Measurements from ENCODE around the gene TMEM63C. TPM values are rescaled to one million over a fixed set of nuclear protein-coding genes. Genes with fewer than 3 reads are reported as not detected.

TMEM63C gene
- total RNA-seq, 1 donor from 2014 or later, result 6.6 TPM

GRCh38 chr14:77296155-77296554, 114.6 kb downstream of the TMEM63C start:
- Mint-ChIP-seq H3K4me3 (ENCODE audit: unreplicated experiment) (no peak overlapping the region), H3K36me3 (ENCODE audit: low read depth, unreplicated experiment) (peaks cover 17% of the 10 kb centered on the region), H3K27me3 (ENCODE audit: unreplicated experiment) (peaks cover 9% of the 10 kb centered on the region), H3K27ac (ENCODE audit: unreplicated experiment) (no peak overlapping the region), H3K9me3 (ENCODE audit: unreplicated experiment) (no peaks in the 10 kb centered on the region), H3K4me1 (ENCODE audit: unreplicated experiment) (peaks cover 3% of the 10 kb centered on the region)
- no peak for DNase-seq (ENCODE audit: low spot score)
- no peak for TF ChIP-seq CTCF (IDR thresholded peaks at IDR 0.05; ENCODE audit: unreplicated experiment)

GRCh38 chr14:77296906-77297305, 115.3 kb downstream of the TMEM63C start:
- TF ChIP-seq CTCF (IDR thresholded peaks at IDR 0.05; ENCODE audit: unreplicated experiment), result no peak
- H3K4me3 Mint-ChIP-seq (ENCODE audit: unreplicated experiment), result peak overlapping the region; percentile 19
- H3K36me3 Mint-ChIP-seq (ENCODE audit: low read depth, unreplicated experiment), result peaks cover 17% of the 10 kb centered on the region
- no peak for DNase-seq (ENCODE audit: low spot score)
- H3K4me1 Mint-ChIP-seq (ENCODE audit: unreplicated experiment), result peaks cover 3% of the 10 kb centered on the region
- peaks cover 9% of the 10 kb centered on the region for H3K27me3 Mint-ChIP-seq (ENCODE audit: unreplicated experiment)
- no peaks in the 10 kb centered on the region for H3K9me3 Mint-ChIP-seq (ENCODE audit: unreplicated experiment)
- no peak overlapping the region for H3K27ac Mint-ChIP-seq (ENCODE audit: unreplicated experiment)

GRCh38 chr14:77299771-77300170, 118.2 kb downstream of the TMEM63C start:
- peaks cover 3% of the 10 kb centered on the region for H3K4me1 Mint-ChIP-seq (ENCODE audit: unreplicated experiment)

GRCh38 chr14:77301103-77301502, 119.5 kb downstream of the TMEM63C start:
- H3K4me3 Mint-ChIP-seq (ENCODE audit: unreplicated experiment), result no peak overlapping the region
- peaks cover 9% of the 10 kb centered on the region for H3K27me3 Mint-ChIP-seq (ENCODE audit: unreplicated experiment)
- H3K36me3 Mint-ChIP-seq (ENCODE audit: low read depth, unreplicated experiment), result peaks cover 19% of the 10 kb centered on the region
- peak; percentile 83 for DNase-seq (ENCODE audit: low spot score)
- peaks cover 3% of the 10 kb centered on the region for H3K4me1 Mint-ChIP-seq (ENCODE audit: unreplicated experiment)
- H3K27ac Mint-ChIP-seq (ENCODE audit: unreplicated experiment), result no peak overlapping the region
- H3K9me3 Mint-ChIP-seq (ENCODE audit: unreplicated experiment), result no peaks in the 10 kb centered on the region
- TF ChIP-seq CTCF (IDR thresholded peaks at IDR 0.05; ENCODE audit: unreplicated experiment), result peak; percentile 78

More at GRCh38 chr14:77299771-77300170, 118.2 kb downstream of the TMEM63C start:
- Mint-ChIP-seq H3K36me3 (ENCODE audit: low read depth, unreplicated experiment) (peaks cover 21% of the 10 kb centered on the region), H3K4me3 (ENCODE audit: unreplicated experiment) (no peak overlapping the region), H3K27me3 (ENCODE audit: unreplicated experiment) (peaks cover 9% of the 10 kb centered on the region), H3K27ac (ENCODE audit: unreplicated experiment) (no peak overlapping the region), H3K9me3 (ENCODE audit: unreplicated experiment) (no peaks in the 10 kb centered on the region)
- no peak for DNase-seq (ENCODE audit: low spot score)
- TF ChIP-seq CTCF (IDR thresholded peaks at IDR 0.05; ENCODE audit: unreplicated experiment), result no peak

- Mint-ChIP-seq H3K36me3 (ENCODE audit: low read depth, unreplicated experiment) (peaks cover 10% of the 10 kb centered on the region), H3K9me3 (ENCODE audit: unreplicated experiment) (no peaks in the 10 kb centered on the region), H3K4me1 (ENCODE audit: unreplicated experiment) (peaks cover 3% of the 10 kb centered on the region), H3K27me3 (ENCODE audit: unreplicated experiment) (peaks cover 2% of the 10 kb centered on the region), H3K4me3 (ENCODE audit: unreplicated experiment) (no peak overlapping the region), H3K27ac (ENCODE audit: unreplicated experiment) (no peak overlapping the region)
- no peak for TF ChIP-seq CTCF (IDR thresholded peaks at IDR 0.05; ENCODE audit: unreplicated experiment)
- no peak for DNase-seq (ENCODE audit: low spot score)
Measured at GRCh38 chr14:77302926-77303325, 121.3 kb downstream of the TMEM63C start.
